HG02798 (cell line): ENCODE measurements around the gene ZG16.
A peak's percentile ranks its signal among the peaks of the same experiment; 100 is the strongest.

Experiments
- ATAC-seq: cut with Tn5 transposase; IDR thresholded peaks from one replicate; pipeline ENCODE4 v1.9.1; 2021; ENCODE audit warnings: mild to moderate bottlenecking; ENCODE audit not compliant: unreplicated experiment, poor library complexity

Gene ZG16

DNA sequence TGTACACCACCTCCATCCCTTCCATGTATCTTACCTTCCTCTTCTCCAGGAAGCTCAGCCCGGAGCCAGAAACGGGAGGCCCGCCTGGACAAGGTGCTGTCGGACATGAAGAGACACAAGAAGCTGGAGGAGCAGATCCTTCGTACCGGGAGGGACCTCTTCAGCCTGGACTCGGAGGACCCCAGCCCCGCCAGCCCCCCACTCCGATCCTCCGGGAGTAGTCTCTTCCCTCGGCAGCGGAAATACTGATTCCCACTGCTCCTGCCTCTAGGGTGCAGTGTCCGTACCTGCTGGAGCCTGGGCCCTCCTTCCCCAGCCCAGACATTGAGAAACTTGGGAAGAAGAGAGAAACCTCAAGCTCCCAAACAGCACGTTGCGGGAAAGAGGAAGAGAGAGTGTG is 41.5 kb downstream of the ZG16 start:
- no peak for ATAC-seq

DNA sequence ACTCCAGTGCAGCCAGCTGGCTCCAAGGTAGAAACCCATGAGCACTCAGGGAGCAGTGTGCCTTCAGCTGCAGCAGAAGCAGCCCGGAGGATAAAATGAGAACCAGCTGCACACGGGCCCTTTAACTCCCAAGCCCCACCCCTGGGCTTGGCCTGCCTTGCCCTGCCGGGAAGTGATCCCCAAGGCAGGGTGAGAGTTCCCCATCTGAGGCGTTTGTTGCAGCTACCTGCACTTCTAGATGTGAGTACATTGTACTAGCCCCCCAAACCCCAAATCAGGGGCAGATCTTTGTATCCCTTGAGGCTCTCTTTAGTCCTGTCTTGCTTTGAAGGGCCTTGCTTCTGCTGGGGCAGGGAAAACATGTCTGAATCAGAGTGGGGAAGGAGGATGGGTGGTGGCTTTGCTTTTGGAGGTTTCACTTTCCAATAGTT is 42.2 kb downstream of the ZG16 start, which contains the start of gene MVP:
TSS of gene MVP (plus strand) at position 192 of the 431 bp plus-strand sequence. CDS start 10,088 bp downstream, outside the sequence.
- no peak for ATAC-seq

DNA sequence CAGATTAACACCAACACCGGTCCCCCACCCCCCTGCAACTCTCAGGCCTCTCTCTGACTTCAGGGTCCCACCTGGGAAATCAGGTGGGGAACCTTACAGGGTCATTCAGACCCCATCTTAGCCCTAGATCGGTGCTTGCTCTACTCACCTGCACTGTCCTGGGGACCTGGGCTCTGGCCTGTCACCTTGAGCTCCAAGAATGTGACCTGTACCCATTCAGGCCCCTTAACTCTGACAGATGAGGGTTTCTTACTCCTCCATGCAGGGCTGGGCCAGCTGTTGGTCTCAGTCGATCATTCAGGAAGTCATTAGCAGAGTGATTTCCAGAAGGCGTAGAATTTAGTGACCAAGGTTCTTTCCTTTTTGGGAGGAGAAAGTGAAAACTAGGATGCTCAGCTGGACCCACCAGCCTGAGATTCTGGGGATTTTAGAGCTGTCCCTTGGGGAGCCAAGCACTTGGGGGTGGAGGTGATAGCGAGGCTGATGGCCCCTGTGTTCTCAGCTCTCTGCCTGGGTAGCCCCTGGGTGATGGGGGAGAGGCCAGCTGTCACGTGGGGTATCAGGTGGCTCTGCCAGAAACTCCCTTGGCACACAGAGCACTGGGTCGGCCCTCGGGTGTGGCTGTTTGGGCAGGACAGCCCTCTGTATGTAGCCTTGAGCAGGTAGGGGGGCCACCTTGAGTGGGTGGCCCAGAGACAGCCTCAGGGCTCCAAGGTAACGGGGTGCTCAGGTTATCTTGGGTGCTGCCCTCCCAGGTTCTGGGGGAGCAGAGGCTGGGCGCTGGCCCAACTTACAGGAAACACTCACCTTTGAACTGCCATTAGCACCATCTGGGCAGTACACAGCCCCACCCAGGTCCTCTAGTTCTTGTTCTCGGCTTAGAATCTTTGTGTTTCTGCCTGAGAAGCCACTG is 42.9 kb downstream of the ZG16 start:
- ATAC-seq: peak; percentile 47

DNA sequence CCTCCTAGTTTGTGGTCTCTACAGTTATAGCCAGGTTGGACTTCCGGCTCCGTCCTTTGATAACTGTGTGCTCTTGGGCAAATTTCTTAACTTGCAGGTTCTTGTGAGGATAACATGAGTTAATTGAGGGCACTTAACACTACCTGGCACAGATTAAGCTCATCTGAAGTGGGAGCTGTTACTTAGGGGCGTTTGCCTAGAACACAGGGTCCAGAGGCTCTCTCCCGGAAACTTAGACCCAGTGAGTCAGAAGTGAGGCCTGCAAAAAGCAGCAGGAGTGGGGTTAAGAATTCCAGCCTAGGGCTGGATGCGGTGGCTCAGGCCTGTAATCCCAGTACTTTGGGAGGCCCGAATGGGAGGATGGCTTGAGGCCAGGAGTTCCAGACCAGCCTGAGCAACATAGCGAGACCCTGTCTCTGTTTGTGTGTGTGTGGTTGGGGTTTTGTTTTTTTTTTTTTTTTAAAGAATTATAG is 43.6 kb downstream of the ZG16 start:
- ATAC-seq: no peak

DNA sequence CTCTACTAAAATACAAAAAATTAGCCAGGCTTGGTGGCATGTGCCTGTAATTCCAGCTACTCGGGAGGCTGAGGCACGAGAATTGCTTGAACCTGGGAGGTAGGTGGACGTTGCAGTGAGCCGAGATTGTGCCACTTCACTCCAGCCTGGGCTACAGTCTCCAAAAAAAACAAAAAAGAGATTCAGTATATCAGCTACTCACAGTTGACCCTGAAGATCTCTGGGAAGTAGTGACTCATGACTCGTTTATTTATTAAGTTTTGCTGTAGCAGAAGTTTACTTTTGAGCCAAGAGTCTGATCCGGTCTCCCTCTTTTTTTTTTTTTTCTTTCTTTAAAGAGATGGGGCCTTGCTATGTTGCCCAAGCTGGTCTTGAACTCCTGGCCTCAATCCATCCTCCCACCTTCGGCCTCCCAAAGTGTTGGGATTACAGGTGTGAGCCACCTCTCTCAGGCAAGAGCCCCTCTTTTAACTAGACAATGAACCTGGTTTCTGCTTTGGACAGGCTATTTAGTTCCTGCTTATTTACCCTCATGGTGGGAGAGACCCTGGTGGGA is 46.6 kb downstream of the ZG16 start:
- ATAC-seq: no peak

DNA sequence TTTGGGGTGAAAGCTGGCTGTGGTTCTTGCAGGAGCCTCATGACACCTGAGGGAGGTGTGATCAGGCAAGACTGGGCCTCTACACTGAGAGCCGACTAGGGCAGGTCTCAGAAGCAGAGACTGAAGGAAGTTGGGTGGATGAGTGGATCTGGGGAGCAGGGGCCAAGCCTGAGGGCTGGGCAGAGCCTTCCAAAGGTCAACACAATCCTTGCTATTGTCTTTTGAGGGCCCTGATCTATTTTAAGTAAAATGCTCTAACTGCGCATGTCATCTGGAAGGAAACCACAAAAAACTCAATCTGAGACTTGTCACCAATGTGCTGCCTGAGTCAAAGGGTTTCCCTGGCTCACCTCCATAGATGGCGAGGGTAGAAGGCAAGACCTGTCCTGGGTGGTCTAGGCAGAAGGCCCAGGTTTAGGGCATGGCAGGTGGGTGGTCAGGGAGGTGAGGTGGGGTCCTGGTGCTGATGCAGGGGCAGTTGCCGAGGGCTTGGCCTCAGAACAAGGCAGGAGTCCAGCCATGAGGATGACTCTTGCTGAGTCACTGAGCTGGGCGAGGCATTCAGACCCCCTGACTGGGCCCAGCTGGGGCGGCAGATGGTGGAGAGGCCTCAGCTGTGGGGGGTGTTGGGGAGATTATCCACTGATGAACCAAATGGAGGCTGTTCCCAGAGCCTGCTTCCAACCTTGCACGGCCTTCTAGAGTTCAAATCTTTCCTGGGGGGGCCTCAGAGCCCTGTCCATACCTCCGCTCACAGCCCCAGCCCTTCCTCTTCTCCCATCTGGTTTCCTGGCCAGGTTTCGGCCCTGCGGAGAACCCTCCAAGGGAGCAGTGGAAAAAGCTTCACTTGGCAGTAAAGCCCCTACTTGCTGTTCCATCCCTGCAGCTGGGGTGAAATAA is 47.3 kb downstream of the ZG16 start:
- ATAC-seq: no peak

DNA sequence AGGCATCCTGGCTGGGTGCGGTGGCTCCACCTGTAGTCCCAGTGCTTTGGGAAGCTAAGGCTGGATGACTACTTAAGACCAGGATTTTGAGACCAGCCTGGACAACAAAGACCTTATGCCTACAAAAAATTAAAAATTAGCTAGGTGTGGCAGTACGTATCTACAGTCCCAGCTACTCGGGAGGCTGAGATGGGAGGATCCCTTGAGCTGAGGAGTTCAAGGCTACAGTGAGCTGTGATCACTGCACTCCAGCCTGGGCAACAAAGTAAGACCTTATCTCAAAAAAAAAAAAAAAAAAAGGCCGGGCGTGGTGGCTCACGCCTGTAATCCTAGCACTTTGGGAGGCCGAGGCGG is 48.3 kb downstream of the ZG16 start:
- no peak for ATAC-seq

DNA sequence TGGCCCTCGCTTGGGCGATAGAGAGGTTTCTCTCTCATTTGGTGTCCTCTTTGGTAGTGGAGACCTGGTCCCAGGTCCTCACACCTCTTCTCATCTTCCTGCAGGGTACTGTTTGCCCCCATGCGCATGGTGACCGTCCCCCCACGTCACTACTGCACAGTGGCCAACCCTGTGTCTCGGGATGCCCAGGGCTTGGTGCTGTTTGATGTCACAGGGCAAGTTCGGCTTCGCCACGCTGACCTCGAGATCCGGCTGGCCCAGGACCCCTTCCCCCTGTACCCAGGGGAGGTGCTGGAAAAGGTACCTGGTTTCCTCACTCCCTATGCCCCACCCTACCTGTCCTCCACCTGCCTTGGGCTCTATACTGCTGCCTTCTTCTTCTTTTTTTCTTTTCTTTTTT is 52.7 kb downstream of the ZG16 start:
- no peak for ATAC-seq

DNA sequence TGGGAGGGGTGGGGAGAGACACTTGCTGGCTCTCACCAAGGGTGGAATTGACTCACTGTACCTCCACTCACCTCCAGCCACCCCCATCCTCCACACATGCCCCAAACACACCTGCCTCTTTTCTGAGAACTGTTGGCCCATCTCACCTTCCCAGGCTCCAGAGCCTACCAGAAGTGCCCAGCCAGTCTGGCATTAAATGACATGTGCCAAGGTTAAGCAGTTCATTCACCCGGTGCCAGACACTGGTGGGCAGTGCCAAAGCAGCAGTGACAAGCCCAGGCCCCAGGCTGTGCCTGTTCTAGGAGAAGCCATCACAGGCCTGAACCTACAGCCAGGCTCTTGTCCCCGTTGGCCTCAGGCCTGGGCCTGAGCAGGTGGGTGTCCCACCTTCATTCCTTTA is 53.4 kb downstream of the ZG16 start:
- no peak for ATAC-seq
